Measurements from ENCODE around the gene PPIL1.

PPIL1 gene

DNA sequence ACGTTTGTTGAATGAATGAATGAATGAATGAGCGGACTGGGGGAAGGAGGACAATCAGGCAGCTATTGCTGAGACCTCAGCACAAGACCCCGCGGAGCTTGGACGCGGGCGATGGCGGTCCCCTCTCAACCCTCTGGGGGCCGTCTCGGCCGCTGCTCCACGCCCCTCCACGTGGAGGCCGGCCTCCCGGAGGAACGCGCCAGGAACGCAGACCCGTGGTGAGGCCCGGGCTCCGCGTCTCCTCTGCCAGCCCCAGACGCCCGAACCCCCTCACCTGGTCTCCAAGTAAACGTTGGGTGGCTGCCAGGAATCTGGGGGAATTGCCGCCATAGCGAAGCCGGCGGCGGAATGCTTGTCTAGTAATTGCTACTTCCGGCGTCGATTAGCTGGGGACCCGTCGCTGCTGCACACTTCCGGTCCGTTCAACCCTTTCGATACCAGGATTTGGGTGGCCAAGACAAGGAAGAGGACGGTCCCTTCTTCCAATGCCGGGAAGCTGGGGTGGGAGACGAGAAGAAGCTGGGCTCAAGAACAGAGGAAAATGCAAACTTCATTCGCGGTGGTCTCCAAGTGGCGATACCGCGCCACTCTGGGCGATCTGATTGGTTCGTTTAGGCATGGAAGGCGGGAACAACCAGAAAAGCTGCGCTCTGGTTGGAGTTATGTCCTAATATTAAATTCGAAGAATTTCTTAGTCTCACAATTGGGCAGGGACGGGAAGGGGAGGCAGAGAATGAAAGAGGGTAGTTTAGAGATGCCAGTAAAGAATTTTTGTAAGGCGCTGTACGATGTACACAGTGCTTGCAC lies at the start of gene PPIL1:
Gene PPIL1 (minus strand): TSS at position 361 of the 807 bp plus-strand sequence. CDS start 31 bp downstream, at position 330.
- peak within 1 kb of the TSS; percentile 53; the same call in 1 of the 2 replicates for H2AFZ ChIP-seq (ENCODE audit: low read length)
- H3K27ac ChIP-seq (ENCODE audit: low read depth, low read length, poor library complexity, severe bottlenecking) = peak within 1 kb of the TSS; percentile 71
- H3K27me3 ChIP-seq (ENCODE audit: insufficient read depth, low read length) = no peaks in the 10 kb centered on the region
- no peaks in the 10 kb centered on the region for H3K9me2 ChIP-seq (ENCODE audit: low read depth, low read length)
- no peaks in the 10 kb centered on the region for H3K9me3 ChIP-seq (ENCODE audit: low read length)
- no peaks in the 10 kb centered on the region for H3F3A ChIP-seq (ENCODE audit: insufficient read depth, low read length)
- H3K9ac ChIP-seq (ENCODE audit: low read length) = peak within 1 kb of the TSS; percentile 87
- peak within 1 kb of the TSS; percentile 91 for H3K4me2 ChIP-seq (ENCODE audit: low read length)
- TF ChIP-seq EZH2 (IDR thresholded peaks at IDR 0.05; ENCODE audit: borderline replicate concordance, low read length) (no peak), CTCF (IDR thresholded peaks at IDR 0.05; ENCODE audit: low read length) (peak; percentile 8; the same call in 1 of the 2 replicates)
- H3K36me3 ChIP-seq (ENCODE audit: insufficient read depth, low read length) = peaks cover 31% of the 10 kb centered on the region; the same call in 1 of the 2 replicates
- H3K4me3 ChIP-seq (ENCODE audit: low read depth, low read length, poor library complexity, severe bottlenecking) = peak within 1 kb of the TSS; percentile 89
- no peaks in the 10 kb centered on the region for H4K20me1 ChIP-seq (ENCODE audit: insufficient read depth, low read length)
- peaks cover 14% of the 10 kb centered on the region for H3K79me2 ChIP-seq (ENCODE audit: insufficient read depth, low read length)
- peaks cover 26% of the 10 kb centered on the region for H3K4me1 ChIP-seq (ENCODE audit: insufficient read depth, low read length, severe bottlenecking)

- Histone ChIP-seq H3K36me3 (ENCODE audit: insufficient read depth, low read length) (peaks cover 45% of the 10 kb centered on the region), H3K27ac (ENCODE audit: low read depth, low read length, poor library complexity, severe bottlenecking) (no peak overlapping the region)
- TF ChIP-seq EZH2 (IDR thresholded peaks at IDR 0.05; ENCODE audit: borderline replicate concordance, low read length) = no peak
- TF ChIP-seq CTCF (IDR thresholded peaks at IDR 0.05; ENCODE audit: low read length) = no peak
Observed at GRCh38 chr6:36924131-36924530, 49.5 kb upstream of the PPIL1 start.

DNA sequence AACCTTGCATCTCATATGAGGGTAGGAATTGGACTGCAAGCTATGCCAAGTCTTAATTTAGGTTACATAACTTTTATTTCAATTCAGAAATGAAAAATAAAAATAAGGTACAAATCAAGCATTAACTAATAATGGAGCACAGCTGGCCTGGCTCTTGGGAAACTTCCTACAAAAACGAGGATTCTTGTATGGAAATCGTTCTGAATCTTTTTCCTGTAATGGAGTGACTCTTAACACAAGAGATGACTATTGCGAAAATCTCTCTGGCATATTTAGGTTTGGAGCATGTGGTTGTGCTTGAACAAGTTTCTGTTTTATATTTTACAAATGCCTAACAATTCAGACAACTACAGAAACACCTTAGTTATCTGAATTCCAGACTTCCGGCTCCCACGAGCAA lies 45.9 kb upstream of the PPIL1 start:
- H4K20me1 ChIP-seq (ENCODE audit: insufficient read depth, low read length) = no peaks in the 10 kb centered on the region
- H3K36me3 ChIP-seq (ENCODE audit: insufficient read depth, low read length) = peaks cover 80% of the 10 kb centered on the region
- no peaks in the 10 kb centered on the region for H3K9me2 ChIP-seq (ENCODE audit: low read depth, low read length)
- H3F3A ChIP-seq (ENCODE audit: insufficient read depth, low read length) = no peaks in the 10 kb centered on the region
- H3K27me3 ChIP-seq (ENCODE audit: insufficient read depth, low read length) = no peaks in the 10 kb centered on the region
- no peak overlapping the region for H3K9ac ChIP-seq (ENCODE audit: low read length)
- TF ChIP-seq EZH2 (IDR thresholded peaks at IDR 0.05; ENCODE audit: borderline replicate concordance, low read length) (no peak), CTCF (IDR thresholded peaks at IDR 0.05; ENCODE audit: low read length) (no peak)
- no peaks in the 10 kb centered on the region for H3K4me1 ChIP-seq (ENCODE audit: insufficient read depth, low read length, severe bottlenecking)
- no peak overlapping the region for H3K4me3 ChIP-seq (ENCODE audit: low read depth, low read length, poor library complexity, severe bottlenecking)
- H3K4me2 ChIP-seq (ENCODE audit: low read length) = no peak overlapping the region
- no peak overlapping the region for H2AFZ ChIP-seq (ENCODE audit: low read length)
- no peak overlapping the region for H3K27ac ChIP-seq (ENCODE audit: low read depth, low read length, poor library complexity, severe bottlenecking)
- no peaks in the 10 kb centered on the region for H3K79me2 ChIP-seq (ENCODE audit: insufficient read depth, low read length)
- no peaks in the 10 kb centered on the region for H3K9me3 ChIP-seq (ENCODE audit: low read length)

More at GRCh38 chr6:36924131-36924530, 49.5 kb upstream of the PPIL1 start:
- Histone ChIP-seq H4K20me1 (ENCODE audit: insufficient read depth, low read length) (no peaks in the 10 kb centered on the region), H3K4me3 (ENCODE audit: low read depth, low read length, poor library complexity, severe bottlenecking) (no peak overlapping the region), H2AFZ (ENCODE audit: low read length) (no peak overlapping the region), H3K4me2 (ENCODE audit: low read length) (no peak overlapping the region), H3K79me2 (ENCODE audit: insufficient read depth, low read length) (no peaks in the 10 kb centered on the region), H3K9me2 (ENCODE audit: low read depth, low read length) (no peaks in the 10 kb centered on the region), H3F3A (ENCODE audit: insufficient read depth, low read length) (no peaks in the 10 kb centered on the region), H3K4me1 (ENCODE audit: insufficient read depth, low read length, severe bottlenecking) (no peaks in the 10 kb centered on the region), H3K9ac (ENCODE audit: low read length) (no peak overlapping the region), H3K27me3 (ENCODE audit: insufficient read depth, low read length) (no peaks in the 10 kb centered on the region), H3K9me3 (ENCODE audit: low read length) (no peaks in the 10 kb centered on the region)
